NCI-H2196 treated with DMSO at 0.1 percent for 48 hours (cell line): ENCODE data around the gene THAP4.

ENCODE experiments used
- DNase-seq: peaks from one replicate; lab custom pipeline; 2025; ENCODE audit not compliant: unreplicated experiment; lab: John Stamatoyannopoulos, UW

The THAP4 gene

GRCh38 chr2:241565411-241565810, 71.5 kb downstream of the THAP4 start:
- DNase-seq, result no peak

GRCh38 chr2:241564596-241565410, 72.2 kb downstream of the THAP4 start:
- DNase-seq, result no peak

GRCh38 chr2:241563981-241564595, 72.9 kb downstream of the THAP4 start:
- DNase-seq, result no peak

- no peak for DNase-seq
These were observed 73.4 kb downstream of the THAP4 start for GRCh38 chr2:241563571-241563980.

- DNase-seq, result no peak
These were observed 73.9 kb downstream of the THAP4 start for GRCh38 chr2:241563031-241563507.

GRCh38 chr2:241562269-241562891, 74.6 kb downstream of the THAP4 start:
- no peak for DNase-seq

GRCh38 chr2:241561832-241562231, 75.1 kb downstream of the THAP4 start:
- DNase-seq, result no peak

- DNase-seq, result no peak
These were observed 76.0 kb downstream of the THAP4 start for GRCh38 chr2:241560883-241561474.

GRCh38 chr2:241560162-241560882, 76.6 kb downstream of the THAP4 start:
- DNase-seq, result no peak

GRCh38 chr2:241559323-241560161, 77.4 kb downstream of the THAP4 start:
- DNase-seq, result no peak

GRCh38 chr2:241558532-241559322, 78.2 kb downstream of the THAP4 start, which contains the start of gene BOK:
Gene BOK, plus strand, starts transcription at chr2:241558745. Its CDS starts 739 bp downstream, at chr2:241559484.
- DNase-seq, result peak; percentile 45

GRCh38 chr2:241556746-241557145, 80.2 kb downstream of the THAP4 start:
- DNase-seq, result no peak

- no peak for DNase-seq
These were observed 81.2 kb downstream of the THAP4 start for GRCh38 chr2:241555711-241556110.

GRCh38 chr2:241554610-241555322, 82.2 kb downstream of the THAP4 start:
- no peak for DNase-seq

GRCh38 chr2:241553981-241554380, 83.0 kb downstream of the THAP4 start:
- DNase-seq, result no peak

- DNase-seq, result no peak
These were observed 83.5 kb downstream of the THAP4 start for GRCh38 chr2:241553512-241553830.

GRCh38 chr2:241551998-241552737, 84.8 kb downstream of the THAP4 start:
- DNase-seq, result no peak

- DNase-seq, result no peak
These were observed 85.4 kb downstream of the THAP4 start for GRCh38 chr2:241551599-241551997.
